Heart left ventricle (tissue), 16 donors: ENCODE data around the gene KCNH3. TPM values are rescaled to one million over a fixed set of nuclear protein-coding genes. Genes with fewer than 3 reads are reported as not detected.

Experiments used
- ATAC-seq, 4 donors: fragments of 200-7000 bp; cut with Tn5 transposase; one replicate each; pipeline ENCODE4 v1.9.1; 2020 to 2022; ENCODE audit warnings: moderate library complexity in 4 of 4, mild to moderate bottlenecking in 3 of 4, moderate number of reproducible peaks in 1 of 4
- DNase-seq, 5 donors: peaks; one replicate each; pipeline ENCODE4 v3.0.0-alpha.2; 2020
- H3K27ac ChIP-seq, 12 donors: fragments of 200-600 bp; sonication (generic) in 4 of 12; one replicate each; pipeline versions ENCODE4 v1.5.0 to v1.8.0; 2016 to 2022; ENCODE audit warnings: mild to moderate bottlenecking in 2 of 12
- H3K27me3 ChIP-seq, 9 donors: fragments of 200-600 bp; sonication (generic) in 2 of 9; one replicate each; pipeline versions ENCODE4 v1.5.1 to v1.8.0; 2016 to 2022; ENCODE audit warnings: mild to moderate bottlenecking in 3 of 9
- H3K36me3 ChIP-seq, 9 donors: fragments of 200-600 bp; sonication (generic) in 2 of 9; one replicate each; pipeline versions ENCODE4 v1.5.0 to v1.8.0; 2018 to 2022; ENCODE audit warnings: mild to moderate bottlenecking in 2 of 9
- H3K4me1 ChIP-seq, 12 donors: fragments of 200-600 bp; sonication (generic) in 4 of 12; one replicate each; pipeline versions ENCODE4 v1.5.0 to v1.8.0; 2016 to 2022; ENCODE audit warnings: mild to moderate bottlenecking in 3 of 12
- H3K4me3 ChIP-seq, 12 donors: fragments of 200-600 bp; sonication (generic) in 4 of 12; one replicate each; pipeline versions ENCODE4 v1.5.0 to v1.8.0; 2017 to 2022; ENCODE audit warnings: mild to moderate bottlenecking in 9 of 12, moderate library complexity in 4 of 12
- H3K9me3 ChIP-seq, 12 donors: fragments of 200-600 bp; sonication (generic) in 4 of 12; one replicate each; pipeline versions ENCODE4 v1.5.0 to v1.8.0; 2016 to 2022; ENCODE audit warnings: mild to moderate bottlenecking in 1 of 12
- POLR2A ChIP-seq, 2 donors: fragments of 450-650 bp; IDR thresholded peaks; one replicate each; pipeline ENCODE4 v1.6.1; 2017; ENCODE audit warnings: antibody characterized with exemption in 2 of 2, mild to moderate bottlenecking in 2 of 2, moderate library complexity in 2 of 2
- WGBS, 4 donors: extraction: QIAGEN DNeasy Blood & Tissue Kit in 2 of 4; methylation state at CpG; one replicate each; pipeline versions ENCODE4 v1.1.5 to v1.1.7; 2013 to 2018; 5-methylcytosine and 5-hydroxymethylcytosine counted together
- intact Hi-C, 10 donors: fragments of 100-400 bp; cut with DNase I; formaldehyde crosslinking; loops; one replicate each; pipeline versions ENCODE4 v1.11.1 to v1.14.2; 2022
- polyA plus RNA-seq, 2 donors: library from polyadenylated mRNA; stranded (reverse); fragments of 200-250 nt; gene quantifications; one replicate each; pipeline ENCODE4 v1.2.3, GENCODE V29; 2013
- total RNA-seq, 9 donors: library from RNA; depleted of rRNA in 2 of 9; stranded (reverse); fragments of >200 nt in 2 of 9; fragmentation: NEBNext Ultra II Directional in 3 of 9; extraction: Animal tissue kit (Norgen Biotek cat#: 25700) in 3 of 9; gene quantifications; one replicate each; pipeline versions ENCODE4 v1.1.0 to v1.2.4, GENCODE V29; 2016 to 2023
- TF ChIP-seq, protein P1 (sequence below), 12 donors: fragments of 200-600 bp; sonication (generic) in 4 of 12; IDR thresholded peaks; one replicate each; pipeline versions ENCODE4 v1.5.0 to v1.8.0; 2018 to 2022; ENCODE audit warnings: antibody characterized with exemption in 12 of 12, mild to moderate bottlenecking in 5 of 12
- donor health status: ischemic (EF 13 %, LVEDD 7.1; RV severe dilation, severe dysfunction).
- donor health status: healthy with polysubstance abuse.
- donor health status: DM: no; HTN: yes; CAD: no.
- donor health status: DM: no; HTN: no; CAD: no.
- donor health status: ischemic (EF 25% LVEDD 6.9; RV normal size, moderate dysfunction).
- donor health status: ischemic (EF 25% LVEDD 5.7; RV mildly dilated, moderate dysfunction).
- donor health status: healthy.
- donor health status: DM: yes; HTN: yes; CAD: no.
- donor health status: ischemic (EF 35%, LVEDD 5.7; RV mildly dilated, moderate dysfunction).
- donor health status: nonischemic (EF 11% LVEDD 7.7; RV severe dilation, severe dysfunction).
- donor health status: DM: yes; HTN: yes; CAD: no.
- donor health status: PGD.
- donor health status: ischemic (EF 29% LVEDD 5.4; RV normal size, mild dysfunction).
- donor health status: nonischemic (EF 23%, LVEDD 6.1; RV moderate dilation, normal function).

The KCNH3 gene
- total and polyA plus RNA-seq, 11 donors, result 0.14 to 2.2 (median 0.40) TPM

- no peaks in the 10 kb centered on the region for H3K9me3 ChIP-seq
- intact Hi-C loops, result no loop called here
- H3K36me3 ChIP-seq, result no peaks in the 10 kb centered on the region
- no peak overlapping the region for H3K27ac ChIP-seq
- H3K27me3 ChIP-seq, result peaks cover 4 to 40% (median 26%) of the 10 kb centered on the region in 9 donors
- no peak for TF ChIP-seq POLR2A (IDR thresholded peaks at IDR 0.05)
- TF ChIP-seq, protein P1, sequence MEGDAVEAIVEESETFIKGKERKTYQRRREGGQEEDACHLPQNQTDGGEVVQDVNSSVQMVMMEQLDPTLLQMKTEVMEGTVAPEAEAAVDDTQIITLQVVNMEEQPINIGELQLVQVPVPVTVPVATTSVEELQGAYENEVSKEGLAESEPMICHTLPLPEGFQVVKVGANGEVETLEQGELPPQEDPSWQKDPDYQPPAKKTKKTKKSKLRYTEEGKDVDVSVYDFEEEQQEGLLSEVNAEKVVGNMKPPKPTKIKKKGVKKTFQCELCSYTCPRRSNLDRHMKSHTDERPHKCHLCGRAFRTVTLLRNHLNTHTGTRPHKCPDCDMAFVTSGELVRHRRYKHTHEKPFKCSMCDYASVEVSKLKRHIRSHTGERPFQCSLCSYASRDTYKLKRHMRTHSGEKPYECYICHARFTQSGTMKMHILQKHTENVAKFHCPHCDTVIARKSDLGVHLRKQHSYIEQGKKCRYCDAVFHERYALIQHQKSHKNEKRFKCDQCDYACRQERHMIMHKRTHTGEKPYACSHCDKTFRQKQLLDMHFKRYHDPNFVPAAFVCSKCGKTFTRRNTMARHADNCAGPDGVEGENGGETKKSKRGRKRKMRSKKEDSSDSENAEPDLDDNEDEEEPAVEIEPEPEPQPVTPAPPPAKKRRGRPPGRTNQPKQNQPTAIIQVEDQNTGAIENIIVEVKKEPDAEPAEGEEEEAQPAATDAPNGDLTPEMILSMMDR (IDR thresholded peaks at IDR 0.05), result no peak
- ATAC-seq (no peak), DNase-seq (no peak)
- H3K4me1 ChIP-seq, result peaks cover 0 to 33% (median 13%) of the 10 kb centered on the region in 12 donors
- 87 to 95% (median 93%) methylated on average over 6 of the region's 6 CpGs for WGBS, 4 donors
- H3K4me3 ChIP-seq, result no peak overlapping the region
Observed at GRCh38 chr12:49535921-49536525, 2.8 kb upstream of the KCNH3 start.

DNA sequence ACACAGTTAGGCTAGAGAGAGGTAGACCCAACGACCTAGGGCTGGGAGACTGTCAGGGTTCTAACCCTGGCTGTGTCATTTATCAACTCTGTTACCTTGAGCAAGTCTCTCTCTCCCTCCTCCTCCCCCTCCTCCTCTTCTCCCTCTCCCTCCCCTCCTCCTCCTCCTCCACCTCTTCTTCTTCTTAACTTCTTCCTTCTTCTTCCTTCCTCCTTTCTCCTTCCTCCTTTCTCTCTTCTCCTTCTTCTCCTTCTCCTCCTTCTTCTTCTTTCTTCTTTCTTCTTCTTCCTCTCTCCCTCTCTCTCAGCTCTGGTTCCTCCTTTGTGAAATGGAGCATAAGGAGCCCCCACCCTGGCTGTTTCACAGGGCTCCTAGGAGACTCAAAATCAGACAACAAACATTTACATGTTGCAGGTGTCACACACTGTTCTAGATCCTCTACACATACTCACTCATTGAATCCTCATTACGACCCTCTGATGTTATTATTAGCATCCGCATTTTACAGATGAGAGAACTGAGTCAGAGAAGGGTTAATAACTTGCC lies 2.2 kb upstream of the KCNH3 start:
- 56 to 69% (median 60%) methylated on average over 3 of the region's 3 CpGs for WGBS, 4 donors
- no peak overlapping the region for H3K4me3 ChIP-seq
- peaks cover 0 to 33% (median 13%) of the 10 kb centered on the region in 12 donors for H3K4me1 ChIP-seq
- TF ChIP-seq, protein P1 (IDR thresholded peaks at IDR 0.05), result no peak
- no peak for TF ChIP-seq POLR2A (IDR thresholded peaks at IDR 0.05)
- no peak for ATAC-seq
- H3K9me3 ChIP-seq, result no peaks in the 10 kb centered on the region
- intact Hi-C loops, result no loop called here
- H3K27ac ChIP-seq, result no peak overlapping the region
- DNase-seq, result no peak
- peaks cover 4 to 40% (median 26%) of the 10 kb centered on the region in 9 donors for H3K27me3 ChIP-seq
- H3K36me3 ChIP-seq, result no peaks in the 10 kb centered on the region

GRCh38 chr12:49537231-49537751 lies 1.5 kb upstream of the KCNH3 start:
- intact Hi-C loops, result no loop called here
- TF ChIP-seq POLR2A (IDR thresholded peaks at IDR 0.05), result no peak
- TF ChIP-seq, protein P1 (IDR thresholded peaks at IDR 0.05), result no peak
- 18 to 21% (median 19%) methylated on average over 11 to 13 of the region's 13 CpGs for WGBS, 4 donors
- H3K4me1 ChIP-seq, result peaks cover 0 to 33% (median 13%) of the 10 kb centered on the region in 12 donors
- DNase-seq, result no peak
- ATAC-seq, result peak in 1 of 4 donors; percentile 22
- peaks cover 4 to 40% (median 26%) of the 10 kb centered on the region in 9 donors for H3K27me3 ChIP-seq
- H3K9me3 ChIP-seq, result no peaks in the 10 kb centered on the region
- peak overlapping the region in 11 of 12 donors; percentile 24 to 62 (median 57) for H3K4me3 ChIP-seq
- H3K36me3 ChIP-seq, result no peaks in the 10 kb centered on the region
- H3K27ac ChIP-seq, result no peak overlapping the region

- TF ChIP-seq POLR2A (IDR thresholded peaks at IDR 0.05), result no peak
- TF ChIP-seq, protein P1 (IDR thresholded peaks at IDR 0.05), result no peak
- Histone ChIP-seq H3K9me3 (no peaks in the 10 kb centered on the region), H3K36me3 (no peaks in the 10 kb centered on the region), H3K4me1 (peaks cover 0 to 33% (median 13%) of the 10 kb centered on the region in 12 donors), H3K27ac (no peak overlapping the region), H3K4me3 (peak overlapping the region; percentile 24 to 62 (median 56)), H3K27me3 (peaks cover 4 to 40% (median 26%) of the 10 kb centered on the region in 9 donors)
- peak in 3 of 4 donors; percentile 7 to 18 (median 7) for ATAC-seq
- intact Hi-C loops, result no loop called here
- DNase-seq, result no peak
- WGBS, 4 donors, result 0 to 1% (median 1%) methylated on average over 20 to 61 of the region's 61 CpGs
Observed at GRCh38 chr12:49537752-49538509, 899 bp upstream of the KCNH3 start.
